Panc1 (cell line): Measurements from ENCODE around the gene ANP32B. TPM values are rescaled to one million over a fixed set of nuclear protein-coding genes. Genes with fewer than 3 reads are reported as not detected.

Experiments used
- ATAC-seq: fragments of 200-7000 bp; cut with Tn5 transposase; 2 replicates; pipeline ENCODE4 v1.9.1; 2020; ENCODE audit warnings: mild to moderate bottlenecking, moderate library complexity
- BruUV-seq: library from RNA; stranded (reverse); fragments of 400-500 nt; replicated peaks from 2 replicates; lab custom pipeline; 2021; lab: Mats Ljungman, UMichigan
- CTCF ChIA-PET: fragments of 300-600 bp; sonication (Branson Sonifier 250); formaldehyde crosslinking; loops from one replicate; lab custom pipeline; 2022; ENCODE audit warnings: antibody characterized with exemption; lab: Charles Lee
- POLR2A ChIA-PET: fragments of 300-600 bp; sonication (Branson Sonifier 250); formaldehyde crosslinking; loops from one replicate; lab custom pipeline; 2022; ENCODE audit warnings: antibody characterized with exemption; lab: Charles Lee
- DNase-seq: peaks from one replicate; pipeline ENCODE4 v3.0.0-alpha.2; 2010; ENCODE audit warnings: low read depth, low spot score
- H3K27ac ChIP-seq: 2 replicates; pipeline ENCODE4 v1.5.1; 2011; ENCODE audit warnings: mild to moderate bottlenecking, low read length, inconsistent platforms
- H3K27me3 ChIP-seq: fragments of 200-500 bp; sonication (Bioruptor generic); 2 replicates; pipeline ENCODE4 v1.6.0; 2014; ENCODE audit warnings: low read length, inconsistent platforms; ENCODE audit not compliant: control insufficient read depth, insufficient read depth
- H3K36me3 ChIP-seq: fragments of 200-500 bp; sonication (Bioruptor generic); 2 replicates; pipeline ENCODE4 v1.5.1; 2014; ENCODE audit warnings: inconsistent platforms, mild to moderate bottlenecking, low read length, moderate library complexity; ENCODE audit not compliant: control insufficient read depth, insufficient read depth
- H3K4me1 ChIP-seq: 2 replicates; pipeline ENCODE4 v1.5.1; 2011; ENCODE audit warnings: inconsistent platforms, mild to moderate bottlenecking, low read length, moderate library complexity; ENCODE audit not compliant: control insufficient read depth, insufficient read depth
- H3K4me3 ChIP-seq, 2 experiments: 2 replicates each; pipeline ENCODE4 v1.5.1; 2011 to 2012; ENCODE audit warnings: low read depth in 2 of 2, low read length in 2 of 2, mild to moderate bottlenecking in 2 of 2, inconsistent platforms in 1 of 2, moderate library complexity in 1 of 2
- H3K9me3 ChIP-seq: fragments of 200-500 bp; sonication (Bioruptor generic); 2 replicates; pipeline ENCODE4 v1.5.1; 2014; ENCODE audit warnings: low read depth, mild to moderate bottlenecking, inconsistent platforms, low read length, moderate library complexity; ENCODE audit not compliant: control insufficient read depth, insufficient read depth
- POLR2AphosphoS5 ChIP-seq: IDR thresholded peaks from 2 replicates; pipeline ENCODE4 v1.6.1; 2012; ENCODE audit warnings: mild to moderate bottlenecking, low read depth, low read length, moderate library complexity
- REST ChIP-seq, 2 experiments: IDR thresholded peaks; 2 replicates each; pipeline ENCODE4 v1.6.1; 2011 to 2012; ENCODE audit warnings: low read depth in 2 of 2, control low read depth in 1 of 2, low read length in 1 of 2, mild to moderate bottlenecking in 1 of 2, moderate library complexity in 1 of 2; ENCODE audit not compliant: insufficient read depth in 1 of 2
- SIN3A ChIP-seq: IDR thresholded peaks from 2 replicates; pipeline ENCODE4 v1.6.1; 2012; ENCODE audit warnings: low read depth, mild to moderate bottlenecking, low read length, moderate library complexity, borderline replicate concordance; ENCODE audit not compliant: insufficient read depth
- TCF7L2 ChIP-seq: IDR thresholded peaks from 2 replicates; pipeline ENCODE4 v1.6.1; 2011; ENCODE audit warnings: mild to moderate bottlenecking, low read depth, low read length, inconsistent platforms
- in situ Hi-C: cut with HindIII; loops from 2 replicates; pipeline ENCODE4 v1.10.0; 2016; ENCODE audit warnings: low sequenced_read_pairs, low pct_unique_long_range_greater_than_20kb
- intact Hi-C: fragments of 100-400 bp; cut with micrococcal nuclease; formaldehyde crosslinking; loops from one replicate; pipeline ENCODE4 v1.10.0; 2022; ENCODE audit not compliant: unreplicated experiment
- total RNA-seq: library from RNA; stranded (reverse); gene quantifications from one replicate; pipeline ENCODE4 v1.2.1, GENCODE V29; 2021; ENCODE audit not compliant: unreplicated experiment
- TF ChIP-seq, protein P1 (sequence below): fragments of 450-650 bp; IDR thresholded peaks from 2 replicates; pipeline ENCODE4 v1.5.1; 2017; ENCODE audit warnings: mild to moderate bottlenecking

ANP32B gene
- total RNA-seq, 1 experiment from 2014 or later, result 109 TPM

GRCh38 chr9:97983589-97984187 lies 547 bp downstream of the ANP32B start:
- intact Hi-C loops (no loop called here), in situ Hi-C loops (no loop called here)
- ATAC-seq, result peak; percentile 52
- H3K4me1 ChIP-seq, result peaks cover 21% of the 10 kb centered on the region
- H3K9me3 ChIP-seq, result no peaks in the 10 kb centered on the region
- no peaks in the 10 kb centered on the region; the same call in 1 of the 2 replicates for H3K36me3 ChIP-seq
- ChIA-PET POLR2A (no interaction called here), CTCF (interaction anchor here (0.7 kb wide), 2 partner anchors 14 to 53 kb away, joined by 3 to 4 read pairs; no protein-coding TSS in a partner anchor)
- no TSS peak for BruUV-seq
- H3K4me3 ChIP-seq, result peak overlapping the region; percentile 67 to 68
- no peak for DNase-seq
- H3K27ac ChIP-seq, result peak overlapping the region; percentile 84
- TF ChIP-seq TCF7L2 (no peak), POLR2AphosphoS5 (no peak; the same call in 1 of the 2 replicates), SIN3A (no peak), REST (IDR thresholded peaks at IDR 0.05; ENCODE audit: insufficient read depth in 1 of 2, low read depth in 2 of 2, low read length in 1 of 2) (no peak)
- TF ChIP-seq, protein P1, sequence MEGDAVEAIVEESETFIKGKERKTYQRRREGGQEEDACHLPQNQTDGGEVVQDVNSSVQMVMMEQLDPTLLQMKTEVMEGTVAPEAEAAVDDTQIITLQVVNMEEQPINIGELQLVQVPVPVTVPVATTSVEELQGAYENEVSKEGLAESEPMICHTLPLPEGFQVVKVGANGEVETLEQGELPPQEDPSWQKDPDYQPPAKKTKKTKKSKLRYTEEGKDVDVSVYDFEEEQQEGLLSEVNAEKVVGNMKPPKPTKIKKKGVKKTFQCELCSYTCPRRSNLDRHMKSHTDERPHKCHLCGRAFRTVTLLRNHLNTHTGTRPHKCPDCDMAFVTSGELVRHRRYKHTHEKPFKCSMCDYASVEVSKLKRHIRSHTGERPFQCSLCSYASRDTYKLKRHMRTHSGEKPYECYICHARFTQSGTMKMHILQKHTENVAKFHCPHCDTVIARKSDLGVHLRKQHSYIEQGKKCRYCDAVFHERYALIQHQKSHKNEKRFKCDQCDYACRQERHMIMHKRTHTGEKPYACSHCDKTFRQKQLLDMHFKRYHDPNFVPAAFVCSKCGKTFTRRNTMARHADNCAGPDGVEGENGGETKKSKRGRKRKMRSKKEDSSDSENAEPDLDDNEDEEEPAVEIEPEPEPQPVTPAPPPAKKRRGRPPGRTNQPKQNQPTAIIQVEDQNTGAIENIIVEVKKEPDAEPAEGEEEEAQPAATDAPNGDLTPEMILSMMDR, result no peak
- H3K27me3 ChIP-seq, result no peaks in the 10 kb centered on the region

GRCh38 chr9:97984188-97985057 lies 1.3 kb downstream of the ANP32B start:
- no TSS peak for BruUV-seq
- no peak for TF ChIP-seq TCF7L2
- TF ChIP-seq, protein P1, result no peak
- no peak for TF ChIP-seq POLR2AphosphoS5
- TF ChIP-seq SIN3A, result no peak
- no peak for TF ChIP-seq REST (IDR thresholded peaks at IDR 0.05; ENCODE audit: insufficient read depth in 1 of 2, low read depth in 2 of 2, low read length in 1 of 2)
- intact Hi-C loops (no loop called here), in situ Hi-C loops (no loop called here)
- Histone ChIP-seq H3K36me3 (no peaks in the 10 kb centered on the region; the same call in 1 of the 2 replicates), H3K4me3 (peak overlapping the region; percentile 67 to 68), H3K27ac (peak overlapping the region; percentile 69; the same call in 1 of the 2 replicates), H3K4me1 (peaks cover 28% of the 10 kb centered on the region), H3K9me3 (no peaks in the 10 kb centered on the region), H3K27me3 (no peaks in the 10 kb centered on the region)
- DNase-seq, result no peak
- peak; percentile 59 for ATAC-seq
- ChIA-PET POLR2A (no interaction called here), CTCF (no interaction called here)
